Smooth muscle cell (in vitro differentiated cells): ENCODE results near the gene COL27A1. TPM values are rescaled to one million over a fixed set of nuclear protein-coding genes. Genes with fewer than 3 reads are reported as not detected.

Source experiments
- DNase-seq: peaks from one replicate; lab custom pipeline; 2025; ENCODE audit not compliant: unreplicated experiment; lab: John Stamatoyannopoulos, UW
- H2AFZ ChIP-seq: fragments of 200-600 bp; sonication (generic); 2 replicates; pipeline ENCODE4 v1.6.0; 2016; ENCODE audit warnings: antibody characterized with exemption, low read depth, mild to moderate bottlenecking
- H3F3A ChIP-seq: fragments of 200-600 bp; sonication (generic); 2 replicates; pipeline ENCODE4 v1.6.0; 2017; ENCODE audit warnings: antibody characterized with exemption, low read depth
- H3K27ac ChIP-seq: fragments of 200-600 bp; sonication (generic); 2 replicates; pipeline ENCODE4 v1.5.1; 2016; ENCODE audit warnings: low read depth, mild to moderate bottlenecking
- H3K27me3 ChIP-seq: fragments of 200-600 bp; sonication (generic); 2 replicates; pipeline ENCODE4 v1.6.1; 2016; ENCODE audit warnings: low read depth, mild to moderate bottlenecking
- H3K36me3 ChIP-seq: fragments of 200-600 bp; sonication (generic); 2 replicates; pipeline ENCODE4 v1.5.1; 2016; ENCODE audit warnings: low read depth
- H3K4me1 ChIP-seq: fragments of 200-600 bp; sonication (generic); 2 replicates; pipeline ENCODE4 v1.5.1; 2016; ENCODE audit warnings: low read depth
- H3K4me2 ChIP-seq: fragments of 200-600 bp; sonication (generic); 2 replicates; pipeline ENCODE4 v1.6.0; 2016; ENCODE audit warnings: mild to moderate bottlenecking
- H3K4me3 ChIP-seq: fragments of 200-600 bp; sonication (generic); 2 replicates; pipeline ENCODE4 v1.5.1; 2016; ENCODE audit warnings: mild to moderate bottlenecking
- H3K79me2 ChIP-seq: fragments of 200-600 bp; sonication (generic); 2 replicates; pipeline ENCODE4 v1.6.0; 2016; ENCODE audit warnings: low read depth, mild to moderate bottlenecking
- H3K9ac ChIP-seq: fragments of 200-600 bp; sonication (generic); 2 replicates; pipeline ENCODE4 v1.6.0; 2016; ENCODE audit warnings: low read depth
- H3K9me3 ChIP-seq: fragments of 200-600 bp; sonication (generic); replicated peaks from 2 replicates; pipeline ENCODE4 v1.5.1; 2016; ENCODE audit warnings: low read depth
- H4K20me1 ChIP-seq: fragments of 200-600 bp; sonication (generic); 2 replicates; pipeline ENCODE4 v1.6.0; 2016; ENCODE audit warnings: low read depth
- CTCF ChIP-seq: fragments of 200-600 bp; sonication (generic); IDR thresholded peaks from 2 replicates; pipeline ENCODE4 v1.5.1; 2017; ENCODE audit warnings: borderline replicate concordance, mild to moderate bottlenecking, antibody characterized with exemption; ENCODE audit not compliant: insufficient read depth, poor library complexity, severe bottlenecking
- WGBS: methylation state at CpG from one replicate; pipeline ENCODE4 v1.1.7; 2016; ENCODE audit warnings: low lambda C conversion rate; 5-methylcytosine and 5-hydroxymethylcytosine counted together
- polyA plus RNA-seq: library from polyadenylated mRNA; unstranded; fragments of >200 nt; fragmentation: Nextera tagmentation; extraction: Ambion mirVana; gene quantifications from 2 replicates; pipeline ENCODE4 v1.2.1, GENCODE V29; 2016
- total RNA-seq: library from RNA; depleted of rRNA; stranded (reverse); fragments of >200 nt; gene quantifications from 2 replicates; pipeline ENCODE4 v1.2.3, GENCODE V29; 2014

The COL27A1 gene
- total and polyA plus RNA-seq, 2 experiments from 2014 or later, result 18.1 to 19.9 TPM

- H3K4me1 ChIP-seq, result no peaks in the 10 kb centered on the region
- no peaks in the 10 kb centered on the region for H3F3A ChIP-seq
- H3K9me3 ChIP-seq, result no peaks in the 10 kb centered on the region
- H3K79me2 ChIP-seq, result no peaks in the 10 kb centered on the region
- no peak overlapping the region for H3K27ac ChIP-seq
- 93% methylated on average over 5 of the region's 5 CpGs for WGBS
- H3K4me3 ChIP-seq, result no peak overlapping the region
- no peak for TF ChIP-seq CTCF
- DNase-seq, result no peak
- H4K20me1 ChIP-seq, result no peaks in the 10 kb centered on the region
- H3K36me3 ChIP-seq, result no peaks in the 10 kb centered on the region
- no peak overlapping the region for H2AFZ ChIP-seq
- no peaks in the 10 kb centered on the region for H3K27me3 ChIP-seq
- H3K4me2 ChIP-seq, result no peak overlapping the region
- H3K9ac ChIP-seq, result no peak overlapping the region
Observed at GRCh38 chr9:114237247-114237646, 81.9 kb downstream of the COL27A1 start.

- Histone ChIP-seq H3K4me2 (no peak overlapping the region), H3K27ac (no peak overlapping the region), H4K20me1 (no peaks in the 10 kb centered on the region), H3K4me1 (no peaks in the 10 kb centered on the region), H3K27me3 (no peaks in the 10 kb centered on the region), H3F3A (no peaks in the 10 kb centered on the region), H3K79me2 (no peaks in the 10 kb centered on the region), H3K9me3 (no peaks in the 10 kb centered on the region), H3K36me3 (no peaks in the 10 kb centered on the region), H3K9ac (no peak overlapping the region), H3K4me3 (no peak overlapping the region), H2AFZ (no peak overlapping the region)
- no peak for DNase-seq
- 74% methylated on average over 5 of the region's 5 CpGs for whole genome bisulfite sequencing
- TF ChIP-seq CTCF, result no peak
Observed at GRCh38 chr9:114237781-114238180, 82.4 kb downstream of the COL27A1 start.

GRCh38 chr9:114238472-114238871 lies 83.1 kb downstream of the COL27A1 start:
- Histone ChIP-seq H3K4me3 (no peak overlapping the region), H3K36me3 (no peaks in the 10 kb centered on the region), H3K79me2 (no peaks in the 10 kb centered on the region), H3K27me3 (no peaks in the 10 kb centered on the region), H3K27ac (no peak overlapping the region), H4K20me1 (no peaks in the 10 kb centered on the region), H3K4me2 (no peak overlapping the region), H3K9me3 (no peaks in the 10 kb centered on the region), H3K9ac (no peak overlapping the region), H2AFZ (no peak overlapping the region), H3F3A (no peaks in the 10 kb centered on the region), H3K4me1 (no peaks in the 10 kb centered on the region)
- 62% methylated on average over 8 of the region's 8 CpGs for WGBS
- DNase-seq, result no peak
- TF ChIP-seq CTCF, result no peak
